ENCODE data around the gene GLI2. TPM values are rescaled to one million over a fixed set of nuclear protein-coding genes. Genes with fewer than 3 reads are reported as not detected.

GLI2 gene
- total and polyA plus RNA-seq, 9 donors = 5.9 to 53.0 (median 36.3) TPM

- H3K36me3 ChIP-seq = no peaks in the 10 kb centered on the region
- intact Hi-C loops (cut with DNase I) = no loop called here
- H3K9me3 ChIP-seq = no peaks in the 10 kb centered on the region
- H3K4me1 ChIP-seq (ENCODE audit: insufficient read depth) = peaks cover 50% of the 10 kb centered on the region
- no peaks in the 10 kb centered on the region for H3K27me3 ChIP-seq
- no peak for TF ChIP-seq POLR2A (IDR thresholded peaks at IDR 0.05)
- no peak for TF ChIP-seq EP300 (IDR thresholded peaks at IDR 0.05)
- peak in 1 of 3 donors; percentile 4 for TF ChIP-seq CTCF (IDR thresholded peaks at IDR 0.05)
- peak; percentile 87 to 90 (median 88) for DNase-seq
- H3K27ac ChIP-seq = peak overlapping the region; percentile 39 to 89
- 3 to 6% (median 4%) methylated on average over 12 to 16 of the region's 16 CpGs for WGBS, 3 donors
- H3K4me3 ChIP-seq = no peak overlapping the region
Measured at GRCh38 chr2:120758181-120759144, 22.8 kb downstream of the GLI2 start.

DNA sequence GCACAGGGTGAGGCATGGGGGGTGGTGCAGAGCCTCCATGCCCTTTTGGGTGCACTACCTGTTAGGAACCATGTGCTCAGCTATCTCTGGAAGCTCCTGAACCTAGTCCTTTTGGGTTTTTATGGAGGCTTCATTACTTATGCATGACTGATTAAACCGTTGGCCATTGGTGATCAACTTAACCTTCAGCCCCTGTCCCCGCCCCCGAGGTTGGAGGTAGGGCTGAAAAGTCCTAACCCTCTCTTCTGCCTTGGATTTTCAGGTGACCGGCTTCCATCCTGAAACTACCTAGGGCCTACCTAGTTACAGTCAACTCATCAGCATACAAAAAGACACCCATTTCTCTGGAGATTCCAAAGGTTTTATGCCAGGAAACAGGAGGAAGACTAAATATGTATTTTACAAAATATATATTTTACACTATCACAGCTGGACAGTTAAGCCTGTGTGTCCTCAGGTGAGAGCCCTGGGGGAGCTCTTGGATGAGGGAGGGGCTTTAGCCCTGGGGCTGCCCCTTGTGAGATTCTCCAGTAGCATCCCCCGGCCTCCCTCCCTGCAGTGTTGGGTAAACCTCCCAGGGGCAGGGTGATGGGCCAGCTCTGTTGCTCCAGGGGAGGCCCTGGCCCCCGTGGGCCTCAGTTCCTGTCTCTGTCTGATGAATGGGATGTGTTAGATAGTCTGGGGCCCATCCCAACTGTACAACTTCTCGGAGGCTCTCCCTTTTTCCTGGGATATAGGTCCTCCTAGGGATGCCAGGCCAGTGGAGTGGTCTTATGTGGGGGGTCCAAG is 24.1 kb downstream of the GLI2 start:
- intact Hi-C loops (cut with DNase I) = no loop called here
- no peaks in the 10 kb centered on the region for H3K27me3 ChIP-seq
- no peaks in the 10 kb centered on the region for H3K9me3 ChIP-seq
- 63 to 76% (median 68%) methylated on average over 7 of the region's 7 CpGs for WGBS, 3 donors
- peak in 4 of 5 donors; percentile 5 to 36 (median 20) for DNase-seq
- no peaks in the 10 kb centered on the region for H3K36me3 ChIP-seq
- H3K4me3 ChIP-seq = no peak overlapping the region
- H3K27ac ChIP-seq = peak overlapping the region in 1 of 2 donors; percentile 89
- no peak for TF ChIP-seq EP300 (IDR thresholded peaks at IDR 0.05)
- no peak for TF ChIP-seq CTCF (IDR thresholded peaks at IDR 0.05)
- TF ChIP-seq POLR2A (IDR thresholded peaks at IDR 0.05) = no peak
- peaks cover 60% of the 10 kb centered on the region for H3K4me1 ChIP-seq (ENCODE audit: insufficient read depth)

GRCh38 chr2:120760446-120761135 is 24.9 kb downstream of the GLI2 start:
- Histone ChIP-seq H3K4me3 (no peak overlapping the region), H3K27ac (peak overlapping the region in 1 of 2 donors; percentile 89), H3K9me3 (no peaks in the 10 kb centered on the region), H3K27me3 (no peaks in the 10 kb centered on the region), H3K4me1 (ENCODE audit: insufficient read depth) (peaks cover 68% of the 10 kb centered on the region), H3K36me3 (no peaks in the 10 kb centered on the region)
- intact Hi-C loops (cut with DNase I) = no loop called here
- WGBS, 3 donors = 43 to 61% (median 54%) methylated on average over 8 of the region's 8 CpGs
- TF ChIP-seq POLR2A (IDR thresholded peaks at IDR 0.05) = no peak
- no peak for TF ChIP-seq EP300 (IDR thresholded peaks at IDR 0.05)
- no peak for TF ChIP-seq CTCF (IDR thresholded peaks at IDR 0.05)
- peak; percentile 72 to 83 (median 81) for DNase-seq

Measured in ovary (tissue), 9 donors.